GM19467 (cell line): ENCODE results near the gene ABCC10.
"Not testable (repeated sequence)": the region's sequence is repeated elsewhere in the genome, so short reads cannot be mapped to it uniquely, and the experiment has no call there.

Source experiments
- ATAC-seq: cut with Tn5 transposase; IDR thresholded peaks from one replicate; pipeline ENCODE4 v1.9.1; 2021; ENCODE audit warnings: mild to moderate bottlenecking, moderate library complexity; ENCODE audit not compliant: unreplicated experiment

Gene ABCC10

DNA sequence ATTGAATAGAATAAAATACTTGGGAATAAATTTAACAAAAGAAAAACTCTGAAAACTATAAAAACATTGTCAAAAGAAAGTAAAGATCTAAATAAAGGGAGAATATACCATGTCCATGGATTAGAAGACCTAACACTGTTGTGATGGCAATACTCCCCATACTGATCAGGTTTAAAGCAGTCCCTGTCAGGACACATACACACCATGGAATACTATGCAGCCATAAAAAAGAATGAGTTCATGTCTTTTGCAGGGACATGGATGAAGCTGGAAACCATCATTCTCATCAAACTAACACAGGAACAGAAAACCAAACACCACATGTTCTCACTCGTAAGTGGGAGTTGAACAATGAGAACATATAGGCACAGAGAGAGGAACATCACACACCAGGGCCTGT lies 16.6 kb upstream of the ABCC10 start:
- ATAC-seq = not testable (repeated sequence)

DNA sequence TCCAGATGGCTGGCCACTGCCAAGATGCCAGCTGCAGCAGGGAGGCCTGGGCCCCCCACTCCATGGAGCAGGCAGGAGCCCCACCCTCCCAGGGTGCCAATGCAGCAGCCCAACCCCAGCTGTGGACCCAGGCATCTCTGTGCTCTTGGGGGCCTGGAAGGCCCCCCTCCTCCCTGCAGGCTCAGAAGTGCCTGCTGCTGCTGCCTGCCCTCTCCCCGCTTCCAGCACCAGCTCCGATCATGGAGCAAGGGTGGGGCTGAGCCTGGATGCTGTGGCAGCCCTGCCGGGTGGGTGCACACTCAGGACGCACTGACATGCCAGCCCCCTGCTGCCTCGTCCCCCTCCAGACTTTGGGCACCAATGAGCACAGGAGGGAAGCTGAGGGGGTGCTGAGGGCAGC lies 14.8 kb upstream of the ABCC10 start:
- ATAC-seq = no peak

DNA sequence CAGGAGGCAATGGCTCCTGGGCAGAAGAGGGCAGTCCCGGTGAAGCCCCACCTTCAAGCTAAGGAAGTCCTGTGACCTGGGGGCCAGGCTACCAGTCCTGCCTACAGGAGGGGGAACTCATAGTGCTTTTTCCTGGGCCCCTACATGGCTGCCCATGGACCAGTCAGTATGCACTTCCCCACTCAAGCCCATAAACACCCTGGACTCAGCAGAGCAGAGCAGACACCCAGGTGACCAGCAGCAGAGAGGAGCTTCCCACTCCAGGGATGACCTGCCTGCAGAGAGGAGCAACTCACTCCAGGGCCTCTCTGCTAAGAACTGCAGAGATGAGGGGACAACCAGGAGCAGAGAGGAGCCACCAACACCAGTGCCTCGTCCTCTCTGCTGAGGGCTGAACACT lies 14.3 kb upstream of the ABCC10 start:
- ATAC-seq = no peak

- not testable (repeated sequence) for ATAC-seq
Observed at GRCh38 chr6:43415275-43415674, 12.1 kb upstream of the ABCC10 start.

DNA sequence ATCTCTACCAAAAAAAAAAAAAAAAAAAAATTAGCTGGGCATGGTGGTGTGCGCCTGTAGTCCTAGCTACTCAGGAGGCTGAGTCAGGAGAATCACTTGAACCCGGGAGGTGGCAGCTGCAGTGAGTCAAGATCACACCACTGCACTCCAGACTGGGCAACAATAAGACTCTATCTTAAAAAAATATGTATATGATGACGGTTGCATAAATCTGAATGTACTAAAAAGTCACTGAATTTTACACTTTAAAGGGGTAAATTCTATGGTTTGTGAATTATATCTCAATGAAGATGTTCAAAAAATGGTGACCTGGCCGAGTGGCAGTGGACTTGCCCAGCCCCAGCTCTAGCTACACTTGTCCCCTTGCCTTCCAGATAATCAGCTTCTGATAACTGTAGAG lies 10.4 kb upstream of the ABCC10 start:
- no peak for ATAC-seq

- ATAC-seq = no peak
Observed at GRCh38 chr6:43420012-43420709, 7.2 kb upstream of the ABCC10 start.

DNA sequence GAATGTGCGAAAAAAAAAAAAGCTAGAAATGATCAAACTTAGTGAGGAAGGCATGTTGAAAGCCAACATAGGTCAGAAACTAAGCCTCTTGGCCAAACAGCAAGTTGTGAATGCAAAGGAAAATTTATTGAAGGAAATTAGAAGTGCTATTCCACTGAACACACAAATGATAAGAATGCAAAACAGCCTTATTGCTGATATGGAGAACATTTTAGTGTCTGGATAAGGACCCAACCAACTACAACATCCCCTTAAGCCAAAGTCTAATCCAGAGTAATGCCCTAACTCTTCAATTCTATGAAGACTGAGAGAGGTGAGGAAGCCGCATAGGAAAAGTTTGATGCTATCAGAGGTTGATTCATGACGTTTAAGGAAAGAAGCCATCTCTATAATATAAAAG lies 5.5 kb upstream of the ABCC10 start:
- ATAC-seq = no peak

GRCh38 chr6:43425083-43425482 lies 2.3 kb upstream of the ABCC10 start:
- not testable (repeated sequence) for ATAC-seq

- ATAC-seq = no peak
Observed at GRCh38 chr6:43426928-43427405, 374 bp upstream of the ABCC10 start.

DNA sequence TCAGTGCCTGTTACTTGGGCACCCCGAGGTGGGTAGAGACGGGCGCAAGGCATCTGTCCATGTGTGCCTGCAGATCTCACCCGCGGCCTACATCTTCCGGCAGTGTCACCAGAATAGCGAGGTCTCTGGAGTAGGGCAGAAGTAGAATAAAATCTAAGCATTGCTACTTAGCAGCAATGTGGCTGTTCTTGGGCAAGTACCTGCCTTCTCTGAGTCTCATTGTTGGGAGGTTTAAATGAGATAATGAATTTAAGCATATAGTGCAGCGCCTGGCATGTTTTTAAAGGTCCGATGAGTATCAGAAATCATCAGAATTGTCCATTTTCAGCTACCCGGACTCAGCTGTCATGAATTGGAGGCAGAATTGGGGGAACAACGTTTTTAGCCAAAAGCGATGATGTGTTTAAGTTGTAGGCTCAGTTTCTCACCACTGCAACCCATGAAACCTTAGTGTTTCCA lies 800 bp downstream of the ABCC10 start:
- no peak for ATAC-seq

- ATAC-seq = no peak
Observed at GRCh38 chr6:43428874-43429273, 1.5 kb downstream of the ABCC10 start.

DNA sequence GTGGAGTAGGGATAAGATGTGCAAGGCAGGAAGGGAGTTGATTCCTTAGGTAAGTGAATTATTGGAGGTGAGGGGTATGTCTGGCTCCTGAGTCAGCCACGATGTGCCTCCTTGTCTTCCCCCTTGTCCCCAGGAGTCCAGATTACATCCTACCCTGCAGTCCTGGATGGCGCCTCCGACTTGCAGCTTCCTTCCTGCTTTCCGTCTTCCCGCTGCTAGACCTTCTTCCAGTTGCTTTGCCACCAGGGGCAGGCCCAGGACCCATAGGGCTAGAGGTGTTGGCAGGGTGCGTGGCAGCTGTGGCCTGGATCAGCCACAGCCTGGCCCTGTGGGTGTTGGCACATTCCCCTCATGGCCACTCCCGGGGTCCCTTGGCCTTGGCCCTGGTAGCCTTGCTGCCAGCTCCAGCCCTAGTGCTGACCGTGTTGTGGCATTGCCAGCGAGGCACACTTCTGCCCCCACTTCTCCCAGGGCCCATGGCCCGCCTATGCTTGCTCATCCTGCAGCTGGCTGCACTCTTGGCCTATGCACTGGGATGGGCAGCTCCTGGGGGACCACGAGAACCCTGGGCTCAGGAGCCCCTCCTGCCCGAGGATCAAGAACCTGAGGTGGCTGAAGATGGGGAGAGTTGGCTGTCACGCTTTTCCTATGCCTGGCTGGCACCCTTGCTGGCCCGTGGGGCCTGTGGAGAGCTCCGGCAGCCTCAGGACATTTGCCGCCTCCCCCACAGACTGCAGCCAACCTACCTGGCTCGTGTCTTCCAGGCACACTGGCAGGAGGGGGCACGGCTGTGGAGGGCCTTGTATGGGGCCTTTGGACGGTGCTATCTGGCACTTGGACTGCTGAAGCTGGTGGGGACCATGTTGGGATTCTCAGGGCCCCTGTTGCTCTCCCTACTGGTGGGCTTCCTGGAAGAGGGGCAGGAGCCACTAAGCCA lies 4.9 kb downstream of the ABCC10 start:
- no peak for ATAC-seq

- no peak for ATAC-seq
Observed at GRCh38 chr6:43433148-43433547, 5.8 kb downstream of the ABCC10 start.

DNA sequence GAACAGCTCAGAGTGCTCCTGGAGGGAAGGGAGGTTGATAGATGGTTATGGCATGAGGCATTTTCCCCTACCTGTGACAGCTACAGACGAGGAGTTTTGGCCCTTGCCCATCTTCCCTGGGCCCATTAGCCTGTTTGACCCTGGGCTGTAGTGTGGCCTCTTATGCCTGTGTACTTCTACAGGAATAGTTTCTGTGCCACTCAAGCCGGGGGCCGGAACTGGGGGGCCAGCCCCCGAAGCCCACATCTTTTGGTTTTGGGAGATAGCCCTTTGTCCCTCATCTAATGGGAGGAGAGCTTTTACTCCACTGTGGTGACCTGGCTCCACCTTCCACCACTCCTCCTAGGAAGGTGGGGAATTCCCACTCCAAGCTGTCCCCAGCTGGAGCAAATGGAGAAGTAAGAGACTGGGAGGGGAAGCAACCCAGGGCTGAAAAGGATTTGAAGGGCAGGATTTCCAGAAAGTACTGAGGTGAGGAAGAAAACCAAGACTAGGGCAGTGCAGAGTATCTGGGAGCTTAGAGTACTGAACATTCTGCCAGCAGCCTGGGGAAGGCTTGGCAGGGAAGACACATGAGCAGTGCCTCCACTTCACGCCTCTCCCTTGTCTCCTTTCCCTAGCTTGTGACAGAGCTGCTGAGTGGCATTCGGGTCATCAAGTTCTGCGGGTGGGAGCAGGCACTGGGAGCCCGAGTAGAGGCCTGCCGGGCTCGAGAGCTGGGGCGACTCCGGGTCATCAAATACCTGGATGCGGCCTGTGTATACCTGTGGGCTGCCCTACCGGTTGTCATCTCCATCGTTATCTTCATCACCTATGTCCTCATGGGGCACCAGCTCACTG lies 6.9 kb downstream of the ABCC10 start:
- ATAC-seq = no peak

DNA sequence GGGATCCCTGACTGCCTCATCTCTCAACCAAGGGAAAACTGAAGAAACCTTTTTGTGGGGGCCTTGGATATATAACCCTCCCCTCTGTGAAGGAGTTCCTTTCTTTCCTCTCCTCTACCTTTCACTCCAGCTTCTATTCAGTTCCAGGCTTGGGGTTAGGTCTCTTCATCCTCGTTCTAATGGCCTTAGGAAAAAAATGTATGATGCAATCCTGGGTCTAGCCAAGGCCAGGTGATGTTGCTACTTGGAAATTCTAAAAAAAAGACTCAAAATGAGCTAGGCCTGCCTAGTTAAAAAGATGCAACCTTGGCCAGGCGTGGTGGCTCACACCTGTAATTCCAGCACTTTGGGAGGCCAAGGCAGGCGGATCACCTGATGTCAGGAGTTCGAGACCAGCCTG lies 7.6 kb downstream of the ABCC10 start:
- ATAC-seq = no peak

- ATAC-seq = no peak
Observed at GRCh38 chr6:43435682-43436437, 8.5 kb downstream of the ABCC10 start.

GRCh38 chr6:43436577-43437282 lies 9.4 kb downstream of the ABCC10 start:
- ATAC-seq = no peak

DNA sequence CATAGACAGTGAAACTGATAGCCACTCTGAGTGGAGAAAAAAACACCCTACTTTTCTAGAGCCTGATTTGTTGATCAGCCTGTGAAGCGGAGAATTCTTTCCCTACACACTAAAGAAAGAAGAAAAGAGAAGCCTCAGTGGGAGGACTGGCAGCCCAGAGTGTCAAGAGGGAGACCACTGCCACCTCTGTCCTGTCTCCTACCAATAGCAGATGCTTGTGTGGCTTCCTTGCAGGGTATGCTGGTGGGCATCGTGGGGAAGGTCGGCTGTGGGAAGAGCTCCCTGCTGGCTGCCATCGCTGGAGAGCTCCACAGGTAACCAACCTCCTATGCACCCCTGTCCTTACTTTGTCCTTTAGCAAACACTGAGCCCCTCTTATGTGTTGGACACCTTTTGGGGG lies 10.4 kb downstream of the ABCC10 start:
- ATAC-seq = no peak

DNA sequence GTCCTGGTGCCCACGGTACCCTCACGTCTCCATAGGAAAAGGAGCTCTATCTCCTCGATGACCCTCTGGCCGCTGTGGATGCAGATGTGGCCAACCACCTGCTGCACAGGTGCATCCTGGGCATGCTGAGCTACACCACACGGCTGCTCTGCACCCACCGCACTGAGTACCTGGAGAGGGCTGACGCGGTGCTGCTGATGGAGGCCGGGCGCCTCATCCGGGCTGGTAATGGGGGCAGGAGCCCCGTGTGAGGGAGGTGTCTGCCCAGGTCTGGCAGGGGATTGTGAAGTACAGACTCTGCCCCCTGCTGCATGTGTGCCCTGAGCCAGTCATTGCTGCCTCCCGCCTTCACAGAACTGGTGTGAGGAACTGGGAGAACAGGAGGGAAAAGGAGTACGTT lies 15.6 kb downstream of the ABCC10 start:
- no peak for ATAC-seq

DNA sequence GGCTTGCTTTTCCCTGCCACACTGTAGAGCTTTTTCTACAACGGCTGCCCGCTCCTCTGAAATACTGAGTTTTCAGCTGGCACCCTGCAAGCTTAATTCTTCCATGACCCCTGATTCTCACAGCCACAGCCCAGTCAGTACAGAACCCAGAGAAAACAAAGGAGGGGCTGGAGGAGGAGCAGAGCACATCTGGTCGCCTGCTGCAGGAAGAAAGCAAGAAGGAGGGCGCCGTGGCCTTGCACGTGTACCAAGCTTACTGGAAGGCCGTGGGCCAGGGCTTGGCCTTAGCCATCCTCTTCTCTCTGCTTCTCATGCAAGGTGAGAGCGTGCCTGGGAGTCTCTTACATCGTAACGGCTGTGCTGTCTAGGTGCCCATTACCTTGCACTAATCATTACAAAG lies 16.7 kb downstream of the ABCC10 start:
- no peak for ATAC-seq
